Endodermal cell (in vitro differentiated cells): ENCODE results near the gene HLA-A. TPM values are rescaled to one million over a fixed set of nuclear protein-coding genes. Genes with fewer than 3 reads are reported as not detected.

Experiments
- DNase-seq: peaks from one replicate; pipeline ENCODE4 v3.0.0-alpha.2; 2017
- H3K27ac ChIP-seq: 2 replicates; pipeline ENCODE4 v1.5.1; 2013; ENCODE audit warnings: mild to moderate bottlenecking, low read depth, low read length, moderate library complexity
- H3K27me3 ChIP-seq: 2 replicates; pipeline ENCODE4 v1.6.1; 2013; ENCODE audit warnings: mild to moderate bottlenecking, low read length, moderate library complexity; ENCODE audit not compliant: insufficient read depth, control insufficient read depth, poor library complexity, severe bottlenecking
- H3K36me3 ChIP-seq: 2 replicates; pipeline ENCODE4 v1.7.0; 2013; ENCODE audit warnings: mild to moderate bottlenecking, low read length, moderate library complexity; ENCODE audit not compliant: control insufficient read depth, insufficient read depth
- H3K4me1 ChIP-seq: one replicate; pipeline ENCODE4 v1.7.0; 2013; ENCODE audit warnings: low read length; ENCODE audit not compliant: control insufficient read depth, insufficient read depth
- H3K4me3 ChIP-seq: 2 replicates; pipeline ENCODE4 v1.5.1; 2013; ENCODE audit warnings: mild to moderate bottlenecking, low read length, moderate library complexity
- H3K9ac ChIP-seq: 2 replicates; pipeline ENCODE4 v1.6.1; 2013; ENCODE audit warnings: mild to moderate bottlenecking, low read length, moderate library complexity; ENCODE audit not compliant: poor library complexity, severe bottlenecking; ENCODE audit errors: extremely low read depth
- H3K9me3 ChIP-seq: 2 replicates; pipeline ENCODE4 v1.6.1; 2013; ENCODE audit warnings: mild to moderate bottlenecking, low read length, moderate library complexity; ENCODE audit not compliant: control insufficient read depth
- H3K27ac Mint-ChIP-seq: 2 replicates; pipeline ENCODE4 v1.8.0; 2020; ENCODE audit warnings: mixed read lengths
- H3K27me3 Mint-ChIP-seq: 2 replicates; pipeline ENCODE4 v1.8.0; 2021; ENCODE audit warnings: mild to moderate bottlenecking, mixed read lengths; ENCODE audit not compliant: insufficient read depth
- H3K36me3 Mint-ChIP-seq: 2 replicates; pipeline ENCODE4 v1.8.0; 2020; ENCODE audit warnings: low read depth, mixed read lengths
- H3K4me1 Mint-ChIP-seq: 2 replicates; pipeline ENCODE4 v1.8.0; 2020; ENCODE audit warnings: mixed read lengths
- H3K4me3 Mint-ChIP-seq: 2 replicates; pipeline ENCODE4 v1.8.0; 2020; ENCODE audit warnings: mild to moderate bottlenecking, moderate library complexity, mixed read lengths
- H3K9me3 Mint-ChIP-seq: 2 replicates; pipeline ENCODE4 v1.8.0; 2020; ENCODE audit warnings: mild to moderate bottlenecking, mixed read lengths
- CTCF ChIP-seq: fragments of 200-600 bp; sonication (generic); conservative IDR thresholded peaks from 2 replicates; pipeline ENCODE4 v1.5.0; 2021; ENCODE audit warnings: antibody characterized with exemption, mild to moderate bottlenecking
- WGBS, 2 experiments: methylation state at CpG; one replicate each; pipeline versions ENCODE4 v1.1.5 to v1.1.7; 2013; ENCODE audit warnings: missing lambda C conversion rate in 2 of 2, mixed read lengths in 1 of 2; ENCODE audit not compliant: insufficient coverage in 1 of 2, insufficient read length in 1 of 2; 5-methylcytosine and 5-hydroxymethylcytosine counted together
- total RNA-seq, 2 donors: library from RNA; stranded (reverse); fragmentation: NEBNext Ultra II Directional in 1 of 2; extraction: Animal tissue kit (Norgen Biotek cat#: 25700) in 1 of 2; gene quantifications; 2 replicates in 1 of 2; 3 replicates in 1 of 2; pipeline ENCODE4 v1.2.1, GENCODE V29; 2021

HLA-A gene
- total RNA-seq, 2 donors from 2014 or later, result 212 to 282 TPM

DNA sequence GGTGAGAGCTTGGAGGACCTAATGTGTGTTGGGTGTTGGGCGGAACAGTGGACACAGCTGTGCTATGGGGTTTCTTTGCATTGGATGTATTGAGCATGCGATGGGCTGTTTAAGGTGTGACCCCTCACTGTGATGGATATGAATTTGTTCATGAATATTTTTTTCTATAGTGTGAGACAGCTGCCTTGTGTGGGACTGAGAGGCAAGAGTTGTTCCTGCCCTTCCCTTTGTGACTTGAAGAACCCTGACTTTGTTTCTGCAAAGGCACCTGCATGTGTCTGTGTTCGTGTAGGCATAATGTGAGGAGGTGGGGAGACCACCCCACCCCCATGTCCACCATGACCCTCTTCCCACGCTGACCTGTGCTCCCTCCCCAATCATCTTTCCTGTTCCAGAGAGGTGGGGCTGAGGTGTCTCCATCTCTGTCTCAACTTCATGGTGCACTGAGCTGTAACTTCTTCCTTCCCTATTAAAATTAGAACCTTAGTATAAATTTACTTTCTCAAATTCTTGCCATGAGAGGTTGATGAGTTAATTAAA lies 3.0 kb downstream of the HLA-A start:
- 73 to 100% methylated on average over 2 to 4 of the region's 4 CpGs for WGBS, 2 experiments
- no peak overlapping the region for H3K4me3 Mint-ChIP-seq

DNA sequence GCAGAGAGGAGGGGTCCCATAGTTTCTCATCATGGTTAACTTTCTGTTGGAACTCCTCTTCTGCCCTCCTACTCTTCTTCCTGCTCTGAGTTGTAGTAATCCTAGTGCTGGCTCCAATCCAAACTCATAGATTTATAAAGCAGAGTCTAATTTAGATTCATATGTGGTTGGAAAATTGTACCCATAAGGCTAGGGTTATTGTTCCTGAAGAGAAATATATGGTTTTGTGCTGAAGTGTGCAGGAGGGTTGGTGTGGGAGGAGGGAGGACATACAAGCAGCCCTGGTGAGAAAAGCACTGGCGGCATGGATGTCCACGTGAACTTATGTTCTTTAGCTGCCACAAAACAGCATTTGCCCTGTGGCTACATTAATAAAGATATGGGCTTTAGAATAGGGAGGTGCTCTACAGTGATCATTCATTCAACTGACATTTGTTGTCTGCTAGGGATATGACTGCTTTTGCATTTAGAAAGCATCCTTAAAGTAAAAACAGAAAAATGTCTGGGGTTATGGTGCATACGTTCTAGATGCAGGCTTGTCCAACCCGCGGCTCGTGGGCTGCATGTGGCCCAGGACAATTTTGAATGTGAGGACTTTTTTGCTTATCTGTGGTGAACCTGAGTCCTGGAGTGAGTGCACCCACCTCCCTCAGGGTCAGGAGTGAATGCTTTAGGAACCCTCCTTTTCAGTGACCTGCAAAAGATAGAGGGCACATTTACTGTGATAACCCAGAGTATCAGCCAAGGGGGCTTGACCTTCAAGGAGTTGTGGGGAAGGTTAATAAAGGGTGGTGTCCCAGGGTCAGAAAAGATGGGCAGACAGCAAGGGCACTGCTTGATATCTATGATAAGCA lies 4.1 kb downstream of the HLA-A start:
- Histone ChIP-seq H3K9me3 (no peaks in the 10 kb centered on the region), H3K27ac (no peak overlapping the region), H3K36me3 (no peaks in the 10 kb centered on the region), H3K4me3 (no peak overlapping the region), H3K27me3 (peaks cover 5% of the 10 kb centered on the region), H3K4me1 (no peaks in the 10 kb centered on the region), H3K9ac (no peak overlapping the region)
- H3K9me3 Mint-ChIP-seq, result no peaks in the 10 kb centered on the region
- no peak for TF ChIP-seq CTCF
- no peak for DNase-seq
- no peak overlapping the region for H3K27ac Mint-ChIP-seq
- no peak overlapping the region for H3K4me3 Mint-ChIP-seq
- H3K36me3 Mint-ChIP-seq, result peaks cover 23% of the 10 kb centered on the region
- peaks cover 3% of the 10 kb centered on the region for H3K4me1 Mint-ChIP-seq
- WGBS, 2 experiments, result 54 to 55% methylated on average over 6 of the region's 6 CpGs
- peaks cover 9% of the 10 kb centered on the region for H3K27me3 Mint-ChIP-seq

More for the DNA sequence above, 3.0 kb downstream of the HLA-A start:
- no peak for DNase-seq
- Histone ChIP-seq H3K9ac (no peak overlapping the region), H3K27ac (no peak overlapping the region), H3K36me3 (no peaks in the 10 kb centered on the region), H3K9me3 (no peaks in the 10 kb centered on the region), H3K4me1 (no peaks in the 10 kb centered on the region), H3K27me3 (peaks cover 8% of the 10 kb centered on the region), H3K4me3 (no peak overlapping the region)
- no peak for TF ChIP-seq CTCF
- H3K36me3 Mint-ChIP-seq, result peaks cover 23% of the 10 kb centered on the region
- H3K9me3 Mint-ChIP-seq, result no peaks in the 10 kb centered on the region
- peaks cover 12% of the 10 kb centered on the region for H3K27me3 Mint-ChIP-seq
- no peak overlapping the region for H3K27ac Mint-ChIP-seq
- peaks cover 3% of the 10 kb centered on the region for H3K4me1 Mint-ChIP-seq

- Histone ChIP-seq H3K27me3 (no peaks in the 10 kb centered on the region), H3K27ac (no peak overlapping the region), H3K36me3 (no peaks in the 10 kb centered on the region), H3K9ac (no peak overlapping the region), H3K4me3 (no peak overlapping the region), H3K4me1 (no peaks in the 10 kb centered on the region), H3K9me3 (no peaks in the 10 kb centered on the region)
- no peaks in the 10 kb centered on the region for H3K9me3 Mint-ChIP-seq
- peaks cover 9% of the 10 kb centered on the region for H3K27me3 Mint-ChIP-seq
- H3K4me3 Mint-ChIP-seq, result no peak overlapping the region
- WGBS, 2 experiments, result 67% methylated on average over 3 of the region's 3 CpGs; no CpG with 5 or more reads in 1 of the 2 experiments
- peaks cover 23% of the 10 kb centered on the region for H3K36me3 Mint-ChIP-seq
- no peaks in the 10 kb centered on the region for H3K4me1 Mint-ChIP-seq
- no peak for DNase-seq
- H3K27ac Mint-ChIP-seq, result no peak overlapping the region
- no peak for TF ChIP-seq CTCF
These were observed 5.0 kb downstream of the HLA-A start for GRCh38 chr6:29947077-29947980.
